HG02571 (cell line): ENCODE data around the gene GPR37L1.

Source experiments
- ATAC-seq: cut with Tn5 transposase; IDR thresholded peaks from one replicate; pipeline ENCODE4 v1.9.1; 2021; ENCODE audit warnings: mild to moderate bottlenecking, moderate library complexity; ENCODE audit not compliant: unreplicated experiment

The GPR37L1 gene, protein sequence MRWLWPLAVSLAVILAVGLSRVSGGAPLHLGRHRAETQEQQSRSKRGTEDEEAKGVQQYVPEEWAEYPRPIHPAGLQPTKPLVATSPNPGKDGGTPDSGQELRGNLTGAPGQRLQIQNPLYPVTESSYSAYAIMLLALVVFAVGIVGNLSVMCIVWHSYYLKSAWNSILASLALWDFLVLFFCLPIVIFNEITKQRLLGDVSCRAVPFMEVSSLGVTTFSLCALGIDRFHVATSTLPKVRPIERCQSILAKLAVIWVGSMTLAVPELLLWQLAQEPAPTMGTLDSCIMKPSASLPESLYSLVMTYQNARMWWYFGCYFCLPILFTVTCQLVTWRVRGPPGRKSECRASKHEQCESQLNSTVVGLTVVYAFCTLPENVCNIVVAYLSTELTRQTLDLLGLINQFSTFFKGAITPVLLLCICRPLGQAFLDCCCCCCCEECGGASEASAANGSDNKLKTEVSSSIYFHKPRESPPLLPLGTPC

DNA sequence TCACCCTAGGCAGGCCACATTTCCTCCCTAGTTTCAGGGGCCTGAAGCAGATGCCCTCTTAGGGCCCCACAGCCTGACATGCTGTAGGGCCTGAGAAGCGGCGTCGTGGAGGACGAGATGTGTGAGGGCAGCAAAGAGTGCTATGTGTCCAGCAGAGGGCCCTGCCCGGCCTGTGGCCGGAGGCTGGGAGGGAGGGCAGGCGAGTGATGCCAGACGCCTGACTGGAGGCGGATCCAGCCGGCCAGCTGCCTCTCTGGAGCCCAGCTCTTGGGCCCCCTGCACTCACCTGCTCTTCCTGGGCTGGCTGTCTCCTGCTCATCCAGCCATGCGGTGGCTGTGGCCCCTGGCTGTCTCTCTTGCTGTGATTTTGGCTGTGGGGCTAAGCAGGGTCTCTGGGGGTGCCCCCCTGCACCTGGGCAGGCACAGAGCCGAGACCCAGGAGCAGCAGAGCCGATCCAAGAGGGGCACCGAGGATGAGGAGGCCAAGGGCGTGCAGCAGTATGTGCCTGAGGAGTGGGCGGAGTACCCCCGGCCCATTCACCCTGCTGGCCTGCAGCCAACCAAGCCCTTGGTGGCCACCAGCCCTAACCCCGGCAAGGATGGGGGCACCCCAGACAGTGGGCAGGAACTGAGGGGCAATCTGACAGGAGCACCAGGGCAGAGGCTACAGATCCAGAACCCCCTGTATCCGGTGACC, at the start of gene GPR37L1:
Gene GPR37L1, plus strand, starts transcription at position 279 of the 697 bp plus-strand sequence. Its CDS starts 47 bp downstream, at position 326.
- ATAC-seq, result no peak

DNA sequence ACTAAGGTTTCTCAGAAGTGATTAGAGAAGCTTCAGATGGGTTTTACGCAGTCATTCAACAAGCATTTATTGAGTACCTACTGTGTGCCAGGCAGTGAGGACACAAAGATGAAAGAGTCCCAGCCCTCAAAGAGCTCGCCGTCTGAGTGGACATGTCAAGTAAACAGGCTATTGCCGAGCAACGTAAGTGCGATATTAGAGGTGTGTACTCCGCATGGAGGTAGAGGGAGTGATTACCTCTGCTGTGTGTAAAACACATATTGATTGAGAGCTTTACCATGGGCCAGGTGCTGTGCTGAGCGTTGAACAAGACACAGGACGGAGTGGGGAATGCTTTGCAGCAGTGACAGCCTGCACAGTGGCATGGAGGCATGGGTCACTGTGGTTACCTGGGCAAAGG, 49.5 kb upstream of the GPR37L1 start:
- ATAC-seq, result no peak

DNA sequence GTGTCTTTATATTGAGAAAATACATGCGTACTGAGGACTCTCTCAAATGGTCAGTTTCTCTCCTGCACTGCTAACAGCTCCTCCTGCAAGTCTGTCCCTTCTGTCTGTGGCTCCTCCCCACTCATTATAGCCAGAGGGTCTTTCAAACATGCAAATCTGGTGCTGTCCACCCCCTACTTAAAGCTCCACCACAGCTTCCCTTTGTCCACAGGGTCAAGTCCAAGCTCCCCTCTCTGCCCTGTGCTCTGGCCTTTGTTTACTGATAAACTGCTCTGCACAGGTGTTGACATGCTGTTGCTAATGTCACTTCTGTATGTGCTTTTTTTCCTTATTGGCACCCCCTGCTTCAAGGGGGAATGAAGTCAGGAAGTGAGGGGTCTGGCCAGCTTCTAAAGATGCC, 47.7 kb upstream of the GPR37L1 start:
- no peak for ATAC-seq

DNA sequence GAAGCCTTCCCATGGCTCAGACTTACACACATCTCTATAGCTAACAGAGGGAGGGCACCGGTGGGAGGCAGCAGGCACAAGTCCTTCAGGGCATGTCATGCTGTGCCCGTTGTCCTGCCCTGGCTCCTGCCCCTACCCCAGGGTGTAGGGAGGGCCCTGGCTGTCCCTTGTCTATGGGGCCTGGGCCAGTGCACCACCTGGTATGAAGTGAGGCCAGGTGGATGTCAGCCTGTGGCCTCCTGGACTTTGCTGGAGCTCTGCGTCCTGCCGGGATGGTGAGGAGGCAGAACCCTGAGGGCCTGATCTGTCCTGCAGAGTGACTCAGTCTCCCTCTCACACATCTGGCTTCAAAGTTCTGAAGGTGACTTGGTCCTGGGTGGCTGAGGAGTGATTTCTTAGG, 47.3 kb upstream of the GPR37L1 start:
- ATAC-seq, result no peak

DNA sequence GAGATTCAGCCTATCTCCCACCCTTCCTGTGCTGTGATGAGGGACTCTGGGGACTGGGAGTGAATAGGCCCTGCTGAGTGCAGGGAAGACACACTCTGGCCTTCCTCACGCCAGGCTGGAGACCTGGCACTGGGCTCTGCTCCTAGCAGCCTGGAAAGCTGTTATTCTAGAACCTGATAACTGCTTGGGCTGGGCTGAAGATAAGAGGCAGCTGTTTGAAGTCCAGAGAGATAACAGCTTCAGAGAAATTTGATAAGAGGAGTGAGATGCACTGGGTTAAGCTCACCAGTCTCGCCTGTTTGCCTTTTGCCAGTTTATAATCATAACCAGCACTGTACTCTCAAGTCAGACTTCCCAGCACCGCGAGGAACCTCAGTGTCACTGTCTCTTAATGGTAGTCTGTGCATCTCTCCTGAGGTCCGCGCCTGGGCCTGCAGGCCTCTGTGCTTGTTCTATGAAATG, 46.6 kb upstream of the GPR37L1 start:
- no peak for ATAC-seq

DNA sequence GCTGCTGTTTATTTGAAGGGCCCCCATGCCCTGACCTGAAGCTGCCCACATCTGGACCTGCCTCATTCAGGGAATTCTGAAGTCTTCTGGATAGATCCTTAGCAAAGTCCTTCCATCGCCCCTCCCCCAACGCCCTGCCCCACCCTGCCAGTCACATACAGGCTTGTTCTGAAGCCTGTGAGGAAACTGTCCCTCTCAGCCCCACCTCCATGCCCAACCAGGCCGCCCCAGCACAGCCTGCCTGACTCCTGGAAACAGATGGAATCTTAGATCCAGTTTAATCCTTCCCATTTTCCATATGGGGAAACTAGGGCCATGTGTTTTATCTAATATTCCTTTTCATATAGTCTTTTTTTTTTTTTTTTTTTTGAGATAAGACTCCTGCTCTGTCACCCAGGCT, 44.5 kb upstream of the GPR37L1 start:
- no peak for ATAC-seq

DNA sequence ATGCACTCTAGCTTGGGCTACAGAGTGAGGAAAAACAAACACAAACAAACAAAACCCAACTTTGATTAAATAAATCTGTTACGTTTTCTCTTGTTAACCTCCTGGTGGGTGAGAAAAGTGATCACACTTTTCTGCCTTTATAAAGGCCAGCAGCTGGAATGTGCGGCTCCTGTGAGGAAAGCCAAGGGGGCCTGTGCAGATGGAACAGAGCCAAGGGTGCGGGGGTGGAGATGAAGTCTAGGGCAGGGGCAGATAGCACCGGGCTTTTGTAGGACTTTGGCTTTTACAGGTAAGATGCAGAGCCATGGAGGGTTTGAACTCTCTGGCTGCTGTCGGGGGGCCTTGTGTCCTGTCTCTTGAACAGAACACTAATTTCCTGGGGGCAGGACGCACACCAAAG, 40.7 kb upstream of the GPR37L1 start:
- ATAC-seq, result no peak

DNA sequence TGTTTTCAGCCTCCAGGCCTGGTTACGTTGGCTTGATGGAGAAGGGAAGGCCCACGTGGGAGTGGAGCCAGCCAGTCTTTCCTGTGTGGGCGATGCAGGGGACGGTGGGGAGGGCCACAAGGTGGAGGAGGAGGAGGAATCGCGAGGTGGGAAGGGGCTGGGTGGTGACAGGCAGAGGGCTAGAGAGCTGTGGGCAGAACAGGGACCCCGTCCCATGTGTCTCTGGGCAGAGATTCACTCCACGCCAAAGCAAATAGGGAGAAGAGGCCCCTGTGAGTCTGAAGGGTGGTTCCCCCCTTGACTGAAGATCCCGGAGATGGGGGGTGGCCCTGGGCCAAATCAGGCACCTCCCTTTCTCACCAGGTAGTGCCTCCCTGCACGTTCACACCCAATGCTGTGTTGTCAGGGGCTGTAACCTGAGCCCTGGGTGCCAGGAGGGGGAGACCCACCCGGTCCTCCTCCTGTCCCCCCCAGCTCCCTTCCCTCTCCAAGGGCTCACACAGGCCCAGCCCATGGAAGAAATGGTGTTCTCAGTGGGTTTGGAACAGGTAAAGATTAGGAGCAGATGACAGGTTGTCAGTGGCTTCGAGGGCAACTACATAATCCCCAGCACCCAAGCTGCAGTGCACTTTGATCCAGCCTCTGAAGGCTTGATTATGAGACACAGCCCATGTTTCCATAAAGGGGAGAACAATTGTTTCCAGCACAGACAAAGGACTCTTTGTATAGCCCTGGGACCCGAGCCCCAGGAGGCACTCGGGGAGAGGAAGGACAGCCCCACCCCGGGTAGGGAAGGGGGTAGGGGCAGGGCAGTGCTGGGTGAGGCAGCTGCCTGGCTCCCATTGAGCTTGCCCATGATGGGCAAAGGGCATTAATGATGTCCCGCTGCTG, 37.7 kb upstream of the GPR37L1 start:
- no peak for ATAC-seq

DNA sequence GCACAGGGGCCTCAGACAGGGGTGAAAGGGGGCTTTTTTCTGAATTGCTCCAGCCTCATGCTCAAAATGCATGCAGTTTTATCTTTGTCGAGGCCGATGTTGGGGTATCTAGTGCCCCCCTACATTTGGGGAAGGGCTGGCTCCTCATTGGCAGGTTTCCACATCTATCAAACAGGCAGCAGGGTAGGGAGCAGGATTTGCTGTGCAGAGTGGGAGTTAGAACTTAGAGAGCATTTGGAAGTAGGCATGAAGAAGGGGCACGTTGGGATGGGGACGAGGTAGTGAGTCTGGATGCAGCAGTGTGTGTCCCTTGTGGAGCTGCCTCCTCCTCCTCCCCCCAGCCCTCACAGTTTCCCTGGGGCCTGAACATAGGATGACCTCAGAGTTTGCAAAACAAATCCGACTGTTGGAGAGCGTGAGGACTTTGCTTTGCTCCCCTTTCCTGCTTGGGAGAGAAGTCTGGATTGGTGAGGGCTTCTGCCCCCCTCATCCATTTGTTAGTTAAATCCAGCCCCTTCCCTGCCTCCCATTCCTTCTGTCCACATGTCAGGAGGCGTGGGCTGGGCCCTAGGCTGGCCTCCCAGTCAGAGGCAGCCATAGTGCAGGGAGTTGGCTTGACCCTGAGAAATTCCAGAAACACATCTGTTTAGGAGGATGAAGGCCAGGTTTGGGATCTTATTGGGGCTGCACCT, 36.9 kb upstream of the GPR37L1 start:
- ATAC-seq, result no peak

DNA sequence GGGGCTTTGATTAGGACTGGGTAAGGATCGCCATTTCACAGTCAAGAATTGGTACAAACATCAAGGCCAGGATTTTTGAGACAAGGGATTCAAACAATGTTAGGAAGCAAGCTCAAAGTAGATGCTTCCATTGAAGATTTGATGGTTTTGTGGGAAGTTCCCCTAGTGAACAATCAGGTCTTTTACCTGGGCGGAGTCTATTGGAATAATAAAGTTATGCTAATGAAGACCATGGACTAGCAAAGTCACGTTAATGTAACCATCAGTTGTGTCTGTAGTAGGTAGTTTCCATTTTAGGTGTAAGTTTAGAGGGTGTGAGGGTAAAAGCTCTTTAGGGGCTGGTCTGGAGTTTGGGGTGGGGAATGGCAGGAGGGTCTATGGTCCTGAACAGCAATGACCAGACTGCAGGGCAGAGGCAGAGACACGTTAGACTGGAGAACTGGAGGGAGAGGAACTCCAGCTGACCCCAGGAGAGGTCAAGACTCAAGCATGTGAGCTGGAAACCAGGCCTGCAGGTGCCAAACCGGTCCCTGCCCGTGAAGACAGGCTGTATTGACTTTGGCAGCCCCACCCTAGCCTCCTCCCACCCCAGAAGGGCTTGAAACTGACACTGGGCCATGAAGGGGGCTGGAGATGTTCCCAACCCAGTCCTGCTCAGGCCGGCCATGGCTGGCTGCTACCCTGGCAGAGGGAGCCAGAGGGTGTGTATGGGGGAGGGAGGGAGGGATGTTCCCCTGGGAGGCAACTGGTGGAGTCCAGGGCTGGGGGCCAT, 36.0 kb upstream of the GPR37L1 start:
- no peak for ATAC-seq

DNA sequence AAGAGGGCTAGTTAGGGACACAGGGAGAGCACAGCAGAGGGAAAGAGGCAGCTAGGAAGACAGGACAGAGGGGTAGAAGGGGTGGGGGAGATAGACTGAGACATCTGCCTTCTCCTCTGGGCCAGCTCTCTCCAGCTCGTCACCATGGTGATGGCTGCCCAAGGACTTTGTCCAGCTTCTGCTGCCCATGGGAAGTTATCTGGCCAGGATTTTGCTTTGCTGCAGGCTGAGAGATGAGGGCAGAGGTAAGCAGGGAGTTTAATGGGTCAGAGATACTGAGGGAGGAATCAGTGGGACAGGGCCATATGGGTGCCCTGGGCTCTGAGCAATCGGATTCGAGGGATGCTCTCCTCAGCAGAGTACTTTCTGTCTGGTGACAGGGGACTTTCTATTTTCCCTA, 34.5 kb upstream of the GPR37L1 start:
- no peak for ATAC-seq

DNA sequence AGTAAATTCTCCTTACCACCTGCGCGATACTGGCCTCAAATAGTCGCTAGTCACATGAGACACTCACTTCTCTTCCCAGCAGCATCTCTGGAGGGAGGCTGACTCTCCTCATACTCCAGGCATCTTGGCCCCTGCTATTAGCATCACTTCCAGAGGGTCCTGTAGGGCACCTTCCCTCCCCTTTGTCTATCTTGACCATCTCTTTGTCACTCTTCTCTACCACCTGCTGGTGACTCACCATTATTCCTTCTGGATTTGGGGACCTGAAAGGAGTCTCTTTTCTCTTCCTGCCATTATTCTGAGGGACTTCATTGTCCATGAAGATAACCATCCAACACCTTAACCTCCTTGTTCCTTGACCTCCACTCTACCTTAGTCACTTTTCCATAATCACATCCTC, 31.7 kb upstream of the GPR37L1 start:
- no peak for ATAC-seq

DNA sequence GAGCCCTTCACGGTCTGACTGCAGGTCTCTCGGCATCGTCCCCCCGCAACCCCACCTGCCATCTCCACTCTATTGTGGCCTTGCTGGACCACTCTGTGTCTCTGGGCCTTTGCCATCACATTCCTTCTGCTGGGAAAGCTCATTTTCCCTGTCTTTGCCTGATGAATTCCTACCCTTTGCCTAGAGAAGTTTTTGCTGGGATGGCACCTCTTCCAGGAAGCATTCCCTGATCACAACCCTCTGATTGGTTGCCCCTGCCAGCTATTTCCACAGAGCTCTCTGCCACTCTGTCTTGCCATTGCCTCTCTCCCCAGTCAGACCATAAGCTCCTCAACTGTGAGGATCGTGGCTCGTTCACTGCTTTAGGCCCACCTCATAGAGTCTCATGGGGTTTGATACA, 28.9 kb upstream of the GPR37L1 start:
- no peak for ATAC-seq

DNA sequence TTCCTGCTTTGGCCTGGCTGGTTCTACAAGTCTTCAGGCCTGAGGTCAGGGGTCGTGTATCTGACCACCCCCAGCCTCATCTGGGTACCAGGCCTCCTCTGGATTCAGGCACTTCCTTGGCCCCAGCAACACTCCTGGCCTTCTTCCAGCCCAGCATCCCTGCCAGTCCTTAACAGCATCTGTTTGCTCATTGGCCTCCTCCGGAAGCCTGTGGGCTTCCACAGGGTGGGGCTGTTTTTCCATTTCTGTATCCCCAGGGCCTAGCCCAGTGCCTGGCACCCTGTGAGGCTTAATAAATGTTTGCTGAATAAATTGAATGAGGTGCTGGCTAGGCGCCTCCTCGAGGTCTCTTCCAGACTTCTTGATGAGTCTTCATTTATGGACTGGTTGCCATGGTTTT, 21.5 kb upstream of the GPR37L1 start:
- no peak for ATAC-seq

DNA sequence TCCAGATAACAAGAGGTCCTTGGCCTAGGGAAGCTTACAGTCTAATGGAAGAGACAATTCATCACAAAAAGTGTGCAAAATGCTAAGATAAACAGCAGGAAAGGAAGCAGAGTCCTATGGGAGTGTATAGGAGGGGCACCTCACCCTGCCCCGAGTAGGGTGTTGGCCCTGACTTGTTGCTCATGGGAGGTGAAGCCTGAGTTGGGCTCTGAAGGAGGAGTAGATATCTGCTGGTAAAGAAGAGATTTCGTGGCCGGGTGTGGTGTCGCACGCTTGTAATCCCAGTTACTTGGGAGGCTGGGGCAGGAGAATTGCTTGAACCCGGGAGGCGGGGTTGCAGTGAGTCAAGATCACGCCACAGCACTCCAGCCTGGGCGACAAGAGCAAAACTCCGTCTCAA, 18.6 kb upstream of the GPR37L1 start:
- no peak for ATAC-seq

DNA sequence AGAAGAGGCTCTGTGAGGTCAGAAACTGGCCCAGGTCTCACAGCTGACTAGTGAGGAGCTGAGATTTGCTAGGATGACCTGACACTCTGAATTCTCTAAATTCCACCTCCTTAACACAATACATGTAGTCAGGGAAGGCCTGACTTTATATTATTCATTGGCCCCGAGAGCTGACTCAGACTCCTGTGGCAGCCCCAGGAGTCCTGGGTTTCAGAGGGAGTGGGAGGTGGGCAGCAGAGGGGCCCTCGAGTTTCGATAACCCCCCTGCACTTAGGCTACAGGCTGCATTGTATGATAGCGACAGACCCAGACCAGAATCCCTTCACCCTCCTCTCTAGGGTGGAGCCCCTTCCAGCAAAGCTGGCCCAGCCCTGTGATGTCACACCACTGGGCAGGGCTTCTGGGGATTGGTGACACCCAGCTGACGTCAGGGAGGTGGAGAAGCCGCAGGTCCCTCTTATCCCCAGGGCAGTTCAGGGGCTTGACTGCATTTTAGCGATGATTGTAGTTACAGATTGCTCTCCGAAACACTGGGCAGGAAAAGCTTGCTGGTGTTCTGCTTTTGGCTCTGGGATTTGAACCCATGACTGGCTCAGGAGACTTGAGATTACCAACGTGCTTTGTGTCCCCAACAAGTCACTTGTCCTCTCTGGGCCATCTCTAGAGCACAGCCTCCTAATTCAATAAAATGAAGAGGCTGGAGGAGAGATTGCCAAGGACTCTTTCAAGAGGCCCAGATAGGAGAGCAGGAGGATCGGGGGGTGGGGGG, 17.0 kb upstream of the GPR37L1 start:
- no peak for ATAC-seq

DNA sequence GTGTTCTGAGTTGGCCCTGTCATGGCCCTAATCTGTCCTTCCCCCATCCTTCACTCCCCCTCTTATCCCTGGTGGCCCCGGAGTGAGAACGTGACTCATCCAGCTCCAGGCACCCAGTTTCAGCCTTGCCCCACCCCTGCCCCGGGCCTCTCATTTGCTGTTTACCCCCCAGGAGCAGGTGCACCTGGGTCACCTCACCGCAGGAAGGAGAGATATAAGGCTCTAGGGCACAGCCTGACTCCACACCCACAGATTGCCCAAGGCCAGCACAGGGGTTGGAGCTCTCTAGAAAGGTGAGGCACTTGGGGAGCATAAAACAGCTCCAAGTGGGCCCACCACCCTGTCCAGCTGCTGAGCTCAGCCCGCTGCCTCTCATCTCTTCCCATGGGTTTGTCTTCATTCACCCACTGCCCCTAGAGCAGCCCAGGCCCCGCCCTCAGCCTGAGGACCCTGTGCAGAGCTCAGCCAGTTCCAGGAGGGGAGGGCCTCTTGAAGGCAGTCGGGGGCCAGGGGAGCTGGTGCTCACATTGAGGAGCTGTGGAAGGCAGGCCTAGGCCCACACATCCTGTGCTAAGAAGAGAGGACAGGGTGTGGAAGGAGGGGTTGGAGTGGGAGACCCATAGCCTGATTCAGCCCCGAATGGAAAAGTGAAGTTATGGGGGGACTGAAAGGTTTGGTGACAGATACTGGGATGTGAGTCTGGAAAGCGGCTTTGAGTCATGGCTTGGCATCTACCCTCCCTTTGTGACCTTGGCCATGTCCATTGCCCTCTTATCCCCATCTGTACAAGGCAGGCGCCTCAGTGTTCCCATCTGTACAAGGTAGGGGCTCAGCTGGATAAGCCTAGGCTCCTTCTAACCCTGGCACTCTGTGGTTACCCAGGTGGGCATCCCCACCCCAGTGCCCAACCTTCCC, 16.1 kb upstream of the GPR37L1 start:
- ATAC-seq, result no peak

DNA sequence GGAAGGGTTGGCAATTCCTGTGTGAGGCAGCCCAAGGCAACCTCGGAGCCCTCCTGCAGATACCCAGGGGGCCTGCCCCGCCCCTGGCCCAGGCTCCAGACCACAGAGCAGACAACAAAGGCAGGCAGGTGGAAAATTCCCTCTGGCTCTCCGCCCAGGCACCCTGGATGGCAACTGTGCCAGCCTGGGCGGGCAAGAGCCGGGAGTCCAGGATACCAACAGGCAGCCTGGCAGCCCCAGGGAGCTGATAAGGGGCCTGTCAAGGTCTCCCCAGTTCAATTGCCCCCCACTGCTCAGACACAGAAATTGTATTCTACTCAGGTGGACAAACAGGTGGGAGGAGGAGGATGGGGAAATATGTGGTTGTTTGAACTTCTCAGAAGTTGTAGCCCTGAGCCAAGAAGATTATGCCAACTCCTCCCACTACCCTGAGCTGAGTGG, 15.4 kb upstream of the GPR37L1 start:
- no peak for ATAC-seq
